ENCODE results near the gene PPEF1. TPM values are rescaled to one million over a fixed set of nuclear protein-coding genes. Genes with fewer than 3 reads are reported as not detected.
"Not testable (repeated sequence)": the region's sequence is repeated elsewhere in the genome, so short reads cannot be mapped to it uniquely, and the experiment has no call there.

The PPEF1 gene
- total RNA-seq, 1 experiment from 2014 or later = 1.2 TPM

- H3K36me3 ChIP-seq (ENCODE audit: insufficient read depth, low read length, poor library complexity, severe bottlenecking) = no peaks in the 10 kb centered on the region
- no peak for DNase-seq (ENCODE audit: low spot score)
- BruUV-seq (replicated peaks) = no TSS peak
- no peak for TF ChIP-seq CTCF (conservative IDR thresholded peaks at IDR 0.05; ENCODE audit: low read depth, low read length)
- TF ChIP-seq EZH2 (IDR thresholded peaks at IDR 0.05; ENCODE audit: borderline replicate concordance, low read depth, low read length, poor library complexity, severe bottlenecking) = no peak
- ChIA-PET POLR2A (ENCODE audit: low non-redundant PET) (no interaction called here), CTCF (no interaction called here)
- no peaks in the 10 kb centered on the region for H3K9me3 ChIP-seq (ENCODE audit: low read depth, low read length, poor library complexity, severe bottlenecking)
- H3K4me3 ChIP-seq (ENCODE audit: low read depth, low read length, poor library complexity, severe bottlenecking) = no peak overlapping the region
- no peaks in the 10 kb centered on the region for H3K27me3 ChIP-seq (replicated peaks; ENCODE audit: insufficient read depth, low read depth, low read length, poor library complexity)
- no peaks in the 10 kb centered on the region for H3K4me1 ChIP-seq (ENCODE audit: insufficient read depth, low read length, poor library complexity, severe bottlenecking)
- H3K27ac ChIP-seq (ENCODE audit: low read depth, low read length, poor library complexity, severe bottlenecking) = no peak overlapping the region
- intact Hi-C loops (cut with micrococcal nuclease; ENCODE audit: unreplicated experiment) = no loop called here
These were observed 125.8 kb downstream of the PPEF1 start for GRCh38 chrX:18833071-18833731.

- DNase-seq (ENCODE audit: low spot score); H3K36me3 ChIP-seq (ENCODE audit: insufficient read depth, low read length, poor library complexity, severe bottlenecking); H3K27me3 ChIP-seq (replicated peaks; ENCODE audit: insufficient read depth, low read depth, low read length, poor library complexity); H3K4me3 ChIP-seq (ENCODE audit: low read depth, low read length, poor library complexity, severe bottlenecking); intact Hi-C loops (cut with micrococcal nuclease; ENCODE audit: unreplicated experiment); CTCF ChIA-PET; H3K9me3 ChIP-seq (ENCODE audit: low read depth, low read length, poor library complexity, severe bottlenecking); H3K27ac ChIP-seq (ENCODE audit: low read depth, low read length, poor library complexity, severe bottlenecking); POLR2A ChIA-PET (ENCODE audit: low non-redundant PET); H3K4me1 ChIP-seq (ENCODE audit: insufficient read depth, low read length, poor library complexity, severe bottlenecking); BruUV-seq (replicated peaks): not testable (repeated sequence)
These were observed 140.5 kb downstream of the PPEF1 start for GRCh38 chrX:18847901-18848300.

GRCh38 chrX:18855919-18856644 lies 148.6 kb downstream of the PPEF1 start:
- CTCF ChIA-PET = no interaction called here
- no TSS peak for BruUV-seq (replicated peaks)

More at GRCh38 chrX:18855919-18856644, 148.6 kb downstream of the PPEF1 start:
- no peak for DNase-seq (ENCODE audit: low spot score)
- Histone ChIP-seq H3K36me3 (ENCODE audit: insufficient read depth, low read length, poor library complexity, severe bottlenecking) (no peaks in the 10 kb centered on the region), H3K9me3 (ENCODE audit: low read depth, low read length, poor library complexity, severe bottlenecking) (no peaks in the 10 kb centered on the region), H3K27ac (ENCODE audit: low read depth, low read length, poor library complexity, severe bottlenecking) (no peak overlapping the region), H3K27me3 (replicated peaks; ENCODE audit: insufficient read depth, low read depth, low read length, poor library complexity) (no peaks in the 10 kb centered on the region), H3K4me1 (ENCODE audit: insufficient read depth, low read length, poor library complexity, severe bottlenecking) (no peaks in the 10 kb centered on the region), H3K4me3 (ENCODE audit: low read depth, low read length, poor library complexity, severe bottlenecking) (no peak overlapping the region)
- no peak for TF ChIP-seq EZH2 (IDR thresholded peaks at IDR 0.05; ENCODE audit: borderline replicate concordance, low read depth, low read length, poor library complexity, severe bottlenecking)
- no peak for TF ChIP-seq CTCF (conservative IDR thresholded peaks at IDR 0.05; ENCODE audit: low read depth, low read length)
- intact Hi-C loops (cut with micrococcal nuclease; ENCODE audit: unreplicated experiment) = no loop called here
- POLR2A ChIA-PET (ENCODE audit: low non-redundant PET) = interaction anchor here (0.6 kb wide), 1 partner anchor 245 kb away, joined by 8 read pairs; no protein-coding TSS in a partner anchor
